Breast epithelium (tissue), 3 donors: ENCODE measurements around the gene ALDH3A1.

Experiments
- POLR2A ChIP-seq: fragments of 450-650 bp; IDR thresholded peaks from one replicate; pipeline ENCODE4 v1.6.1; 2016; ENCODE audit warnings: antibody characterized with exemption, mild to moderate bottlenecking, moderate library complexity
- POLR2AphosphoS5 ChIP-seq, 3 donors: sonication (generic); formaldehyde crosslinking; IDR thresholded peaks; one replicate each; pipeline ENCODE4 v1.6.1; 2017; ENCODE audit warnings: antibody characterized with exemption in 3 of 3
- TF ChIP-seq, protein P1 (sequence below), 3 donors: fragments of 450-650 bp; IDR thresholded peaks; one replicate each; pipeline ENCODE4 v1.5.1; 2016 to 2017; ENCODE audit warnings: antibody characterized with exemption in 3 of 3, mild to moderate bottlenecking in 3 of 3, moderate library complexity in 3 of 3

DNA sequence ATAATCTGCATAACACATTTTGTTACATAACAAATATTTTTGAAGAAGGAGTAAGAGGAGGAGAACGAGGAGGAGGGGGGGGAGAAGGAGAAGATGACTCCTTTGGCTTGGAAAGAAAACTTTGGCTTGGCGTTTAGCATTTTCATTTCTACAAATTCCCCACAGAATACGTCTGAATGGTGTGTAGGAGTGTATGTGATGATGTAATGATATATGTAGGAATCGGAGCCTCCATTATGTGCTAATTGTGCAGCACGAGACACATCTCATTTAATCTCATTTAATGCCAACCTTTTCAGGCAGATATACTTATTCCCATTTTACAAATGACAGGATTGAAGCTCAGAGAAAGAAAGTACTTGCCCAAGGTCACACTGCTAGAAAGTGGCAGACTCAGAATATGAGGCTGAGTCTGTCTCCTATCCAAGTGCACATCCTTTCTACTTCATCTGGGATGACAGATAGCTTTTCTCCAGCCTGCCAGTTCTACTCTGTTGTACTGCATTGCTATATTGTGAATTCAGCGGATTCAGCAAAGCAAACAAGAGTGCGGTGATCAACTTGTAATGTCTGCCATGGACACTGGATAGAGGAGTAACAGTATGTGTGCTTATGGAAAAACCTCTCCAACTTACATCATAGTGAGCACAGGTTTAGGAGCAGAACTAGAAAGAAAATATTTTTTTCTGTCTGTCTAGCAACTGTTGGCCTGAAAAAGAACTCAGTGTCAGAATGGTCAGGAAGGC, 21.3 kb downstream of the ALDH3A1 start:
- TF ChIP-seq, protein P1, sequence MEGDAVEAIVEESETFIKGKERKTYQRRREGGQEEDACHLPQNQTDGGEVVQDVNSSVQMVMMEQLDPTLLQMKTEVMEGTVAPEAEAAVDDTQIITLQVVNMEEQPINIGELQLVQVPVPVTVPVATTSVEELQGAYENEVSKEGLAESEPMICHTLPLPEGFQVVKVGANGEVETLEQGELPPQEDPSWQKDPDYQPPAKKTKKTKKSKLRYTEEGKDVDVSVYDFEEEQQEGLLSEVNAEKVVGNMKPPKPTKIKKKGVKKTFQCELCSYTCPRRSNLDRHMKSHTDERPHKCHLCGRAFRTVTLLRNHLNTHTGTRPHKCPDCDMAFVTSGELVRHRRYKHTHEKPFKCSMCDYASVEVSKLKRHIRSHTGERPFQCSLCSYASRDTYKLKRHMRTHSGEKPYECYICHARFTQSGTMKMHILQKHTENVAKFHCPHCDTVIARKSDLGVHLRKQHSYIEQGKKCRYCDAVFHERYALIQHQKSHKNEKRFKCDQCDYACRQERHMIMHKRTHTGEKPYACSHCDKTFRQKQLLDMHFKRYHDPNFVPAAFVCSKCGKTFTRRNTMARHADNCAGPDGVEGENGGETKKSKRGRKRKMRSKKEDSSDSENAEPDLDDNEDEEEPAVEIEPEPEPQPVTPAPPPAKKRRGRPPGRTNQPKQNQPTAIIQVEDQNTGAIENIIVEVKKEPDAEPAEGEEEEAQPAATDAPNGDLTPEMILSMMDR (IDR thresholded peaks at IDR 0.05): no peak
- TF ChIP-seq POLR2A: no peak
- TF ChIP-seq POLR2AphosphoS5 (IDR thresholded peaks at IDR 0.05): no peak
